ENCODE measurements around the gene NEK6.

Gene NEK6

DNA sequence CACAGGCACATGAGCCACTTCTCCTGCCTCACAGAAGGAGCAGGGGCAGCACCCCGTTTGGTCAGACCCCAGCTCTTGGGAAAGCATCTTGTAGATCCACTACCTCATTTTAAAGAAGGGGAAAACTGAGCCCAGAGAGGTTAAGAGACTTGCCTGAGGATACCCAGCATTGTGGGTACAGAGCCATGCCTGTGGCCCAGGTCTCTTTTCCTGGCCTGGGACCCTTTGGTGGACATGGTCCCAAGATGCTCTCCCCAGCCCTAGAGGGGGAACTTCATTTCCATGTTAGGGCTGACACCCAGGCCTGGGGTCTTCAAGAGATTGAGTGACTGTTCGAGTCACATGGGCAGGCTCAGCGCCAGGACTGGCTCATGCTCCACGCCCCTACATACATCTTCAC is 64.2 kb downstream of the NEK6 start:
- DNase-seq (ENCODE audit: low spot score) = no peak

DNA sequence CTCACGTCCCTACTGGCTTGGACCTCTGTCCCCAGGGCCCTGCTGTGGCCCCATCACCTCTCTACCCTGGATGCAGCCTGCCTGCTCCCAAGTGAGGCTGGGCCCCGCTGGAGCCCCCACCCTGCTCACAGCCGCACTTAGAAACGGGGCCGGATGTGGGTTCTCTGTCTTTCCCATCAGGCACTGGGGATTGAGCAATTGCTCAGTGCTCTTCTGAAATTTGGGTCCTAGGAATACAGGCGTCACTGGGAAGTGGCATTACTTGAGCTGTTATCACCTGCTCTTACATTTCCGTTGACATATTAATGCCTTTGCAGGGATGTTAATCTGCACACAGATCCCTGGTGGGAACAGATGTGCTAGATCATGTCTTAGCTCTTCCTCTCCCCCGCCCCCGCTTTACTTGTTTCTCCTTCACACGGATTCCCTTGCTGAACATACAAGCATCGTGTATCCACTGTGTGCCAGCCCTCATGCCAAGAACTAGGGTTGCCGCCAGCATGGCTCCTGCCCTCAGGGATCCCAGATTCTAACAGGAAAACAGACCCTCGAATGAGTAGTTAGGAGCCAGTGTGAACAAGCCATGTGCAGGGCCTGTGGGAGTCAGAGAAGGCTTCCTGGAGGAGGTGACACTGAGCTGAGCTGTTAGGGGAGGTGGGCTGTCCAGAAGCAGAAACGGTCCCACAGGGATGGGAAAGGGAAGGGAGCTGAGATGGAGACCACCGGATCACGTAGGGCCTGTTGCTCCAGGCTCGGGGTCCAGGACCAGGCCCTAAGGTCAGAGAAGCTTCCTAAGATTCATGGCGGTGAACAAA is 65.1 kb downstream of the NEK6 start:
- no peak for DNase-seq (ENCODE audit: low spot score)

DNA sequence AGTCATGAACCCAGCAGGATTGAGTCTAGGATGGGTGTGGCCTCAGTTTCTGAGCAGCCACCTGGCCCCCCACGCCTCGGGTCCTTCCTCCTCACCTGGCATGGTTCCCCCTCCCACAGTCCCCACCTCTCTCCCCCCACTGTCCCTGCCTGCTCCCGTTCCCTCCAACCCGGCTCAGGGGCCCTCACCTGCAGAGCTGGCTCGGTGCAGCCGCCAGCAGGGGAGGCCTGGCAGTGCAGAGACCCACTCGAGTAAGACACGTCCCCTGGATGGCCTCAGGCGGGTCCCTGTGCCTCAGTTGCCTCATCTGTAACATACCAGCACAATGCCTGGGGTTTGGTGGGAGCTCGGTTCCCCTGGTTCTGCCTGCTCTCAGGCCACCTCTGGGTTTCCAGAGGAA is 66.2 kb downstream of the NEK6 start:
- DNase-seq (ENCODE audit: low spot score) = no peak

DNA sequence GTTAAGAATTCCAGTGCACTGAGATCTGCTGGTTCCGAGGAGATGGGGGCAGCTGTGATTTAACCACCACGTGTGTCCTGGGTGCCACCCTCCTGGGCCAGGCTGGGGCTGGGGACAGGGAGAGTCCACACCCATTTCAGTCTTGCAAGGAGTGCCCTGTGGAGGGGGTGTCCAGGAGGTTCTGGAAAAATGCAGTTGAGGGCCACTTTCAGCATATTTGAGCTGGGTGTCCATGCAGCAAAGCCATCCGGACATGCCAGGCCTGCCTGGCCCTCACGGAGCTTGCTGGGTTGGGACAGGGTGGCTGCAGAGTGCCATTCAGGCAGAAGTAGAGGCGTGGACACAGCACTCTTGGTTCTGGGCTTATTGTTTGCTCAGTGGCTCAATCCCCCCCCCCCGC is 68.1 kb downstream of the NEK6 start:
- DNase-seq (ENCODE audit: low spot score) = no peak

DNA sequence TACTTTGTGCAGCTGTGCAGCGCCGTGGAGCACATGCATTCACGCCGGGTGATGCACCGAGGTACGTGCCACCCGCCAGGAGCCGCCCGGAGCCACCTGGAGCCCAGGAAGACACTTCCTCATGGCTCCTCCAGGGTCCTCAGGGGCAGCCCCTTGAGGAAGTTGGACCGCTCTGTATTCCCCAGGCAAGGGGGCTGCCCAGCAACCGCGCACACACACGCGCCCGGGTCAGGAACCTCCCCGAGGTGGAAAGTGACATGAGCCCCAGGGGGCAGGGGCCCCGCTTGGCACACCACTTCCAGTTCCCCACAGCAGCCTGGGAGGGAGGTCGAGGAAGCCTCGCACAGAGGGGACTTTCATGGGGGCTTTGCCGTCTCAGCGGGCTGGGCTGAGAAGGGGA is 68.6 kb downstream of the NEK6 start:
- DNase-seq (ENCODE audit: low spot score) = no peak

DNA sequence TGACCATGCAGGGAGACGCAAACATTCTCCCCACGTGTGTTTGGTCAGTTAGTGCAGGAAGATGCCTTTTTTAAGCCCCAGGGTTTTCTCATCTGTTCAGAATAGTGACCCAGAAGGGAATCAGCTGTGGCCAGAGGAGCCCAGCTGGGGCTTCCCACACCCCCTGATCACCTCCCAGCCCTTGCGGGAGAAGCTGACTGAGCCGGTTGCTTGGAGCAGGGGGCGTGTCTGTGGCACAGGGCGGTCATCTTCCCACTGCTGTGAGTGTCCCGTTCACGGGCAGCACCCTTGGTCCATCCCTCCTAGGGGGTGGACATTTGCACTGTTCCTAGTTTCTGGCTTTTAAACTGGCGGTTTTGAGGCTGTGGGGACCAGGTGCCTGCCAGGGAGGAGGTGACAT is 69.7 kb downstream of the NEK6 start:
- DNase-seq (ENCODE audit: low spot score) = no peak

DNA sequence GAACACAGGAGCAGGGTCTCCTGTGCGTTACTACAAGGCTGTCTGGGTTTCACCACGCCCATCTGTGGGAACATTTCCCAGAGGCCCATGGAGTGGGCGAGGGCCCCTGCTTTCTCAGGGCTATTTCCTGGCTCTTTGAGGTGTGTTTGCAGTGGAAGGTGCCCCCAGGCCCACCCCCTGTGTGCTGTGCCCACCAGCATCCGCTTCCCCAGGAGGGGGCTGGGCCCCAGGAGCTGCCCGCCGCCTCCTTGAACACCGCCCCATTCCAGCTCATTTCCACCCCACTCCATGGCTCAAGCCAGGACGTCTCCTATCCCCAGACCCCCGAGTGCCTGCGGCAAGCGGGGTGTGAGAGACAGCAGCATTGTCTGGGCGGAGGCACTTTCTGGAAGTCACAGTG is 70.5 kb downstream of the NEK6 start:
- DNase-seq (ENCODE audit: low spot score) = no peak

DNA sequence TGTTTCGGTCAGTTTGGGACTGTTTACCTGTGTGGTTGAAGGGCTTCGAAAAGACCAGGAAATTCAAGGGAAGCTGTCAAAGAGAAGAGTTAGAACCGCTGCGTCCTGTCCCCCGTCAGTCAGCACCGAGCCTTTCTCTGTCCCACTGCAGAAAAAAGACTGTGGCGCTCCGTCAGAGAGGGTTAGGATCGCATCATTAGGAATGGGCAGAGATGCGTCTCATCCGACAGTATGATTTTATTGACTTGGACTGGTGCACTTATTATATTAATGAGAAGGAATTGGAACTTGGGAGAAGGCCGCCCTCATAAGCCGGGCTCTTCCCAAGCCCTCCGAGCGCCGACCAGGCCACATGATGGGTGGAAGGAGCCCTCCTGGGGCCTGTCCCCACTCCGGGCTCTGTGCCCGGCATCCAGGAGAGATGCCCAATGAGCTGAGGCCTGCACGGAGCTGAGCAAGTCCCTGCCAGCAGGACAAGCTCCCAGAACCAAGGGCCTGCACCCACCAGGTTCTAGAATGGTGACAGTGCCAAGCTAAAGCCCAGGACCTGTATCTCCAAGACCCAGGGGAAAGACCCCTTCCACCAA is 71.5 kb downstream of the NEK6 start:
- DNase-seq (ENCODE audit: low spot score) = no peak

DNA sequence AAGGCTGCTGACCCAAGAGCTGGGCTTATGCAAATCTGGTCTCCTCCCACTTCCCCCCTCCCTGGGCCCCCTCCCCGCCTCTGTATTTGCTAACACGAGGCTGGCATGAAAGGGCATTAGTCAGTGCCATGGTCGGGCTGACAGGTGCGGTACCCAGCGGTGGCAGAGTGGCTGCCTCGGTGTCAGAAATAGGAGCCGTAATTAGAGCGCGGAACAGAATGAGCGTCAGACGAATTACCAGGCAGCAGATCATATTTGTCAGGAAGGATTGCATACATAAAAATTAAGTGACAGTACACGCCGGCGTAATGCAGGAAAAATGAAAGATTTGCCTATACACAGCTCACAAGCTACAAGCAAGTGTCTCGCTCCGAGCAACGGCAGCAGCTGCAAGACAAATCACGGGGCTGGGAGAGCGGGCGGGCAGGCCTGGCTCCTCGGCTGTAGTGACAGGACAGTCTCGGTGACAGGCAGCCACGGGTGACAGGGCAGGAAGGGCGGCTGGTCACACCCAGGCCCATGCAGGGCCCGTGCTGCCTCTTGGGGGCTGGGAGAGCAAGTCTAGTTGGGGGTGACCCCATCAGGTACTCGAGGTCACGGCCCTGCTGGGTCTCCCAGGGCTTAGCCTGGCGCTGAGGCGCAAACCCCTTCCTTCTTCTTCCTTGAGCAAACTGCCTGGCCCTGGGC is 72.4 kb downstream of the NEK6 start:
- no peak for DNase-seq (ENCODE audit: low spot score)

DNA sequence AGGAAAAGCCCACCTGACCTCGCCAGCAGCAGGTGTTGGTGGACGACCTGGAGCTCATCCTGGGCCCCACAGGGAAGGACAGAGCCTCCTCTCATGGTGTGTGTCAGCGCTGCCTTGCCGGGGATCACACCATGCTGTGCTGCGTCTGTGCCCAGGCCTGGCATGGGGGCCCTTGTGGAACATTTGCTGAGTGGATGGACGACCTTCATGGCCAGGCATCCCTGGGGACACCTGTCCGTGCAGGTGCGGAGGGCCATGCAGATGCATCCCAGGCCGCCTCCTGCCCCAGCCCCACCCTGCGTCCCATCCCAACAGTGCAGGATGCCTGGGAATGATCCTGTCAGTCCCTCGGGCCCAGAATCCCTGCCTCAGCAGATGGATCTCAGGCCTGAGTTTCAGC is 73.8 kb downstream of the NEK6 start:
- no peak for DNase-seq (ENCODE audit: low spot score)

DNA sequence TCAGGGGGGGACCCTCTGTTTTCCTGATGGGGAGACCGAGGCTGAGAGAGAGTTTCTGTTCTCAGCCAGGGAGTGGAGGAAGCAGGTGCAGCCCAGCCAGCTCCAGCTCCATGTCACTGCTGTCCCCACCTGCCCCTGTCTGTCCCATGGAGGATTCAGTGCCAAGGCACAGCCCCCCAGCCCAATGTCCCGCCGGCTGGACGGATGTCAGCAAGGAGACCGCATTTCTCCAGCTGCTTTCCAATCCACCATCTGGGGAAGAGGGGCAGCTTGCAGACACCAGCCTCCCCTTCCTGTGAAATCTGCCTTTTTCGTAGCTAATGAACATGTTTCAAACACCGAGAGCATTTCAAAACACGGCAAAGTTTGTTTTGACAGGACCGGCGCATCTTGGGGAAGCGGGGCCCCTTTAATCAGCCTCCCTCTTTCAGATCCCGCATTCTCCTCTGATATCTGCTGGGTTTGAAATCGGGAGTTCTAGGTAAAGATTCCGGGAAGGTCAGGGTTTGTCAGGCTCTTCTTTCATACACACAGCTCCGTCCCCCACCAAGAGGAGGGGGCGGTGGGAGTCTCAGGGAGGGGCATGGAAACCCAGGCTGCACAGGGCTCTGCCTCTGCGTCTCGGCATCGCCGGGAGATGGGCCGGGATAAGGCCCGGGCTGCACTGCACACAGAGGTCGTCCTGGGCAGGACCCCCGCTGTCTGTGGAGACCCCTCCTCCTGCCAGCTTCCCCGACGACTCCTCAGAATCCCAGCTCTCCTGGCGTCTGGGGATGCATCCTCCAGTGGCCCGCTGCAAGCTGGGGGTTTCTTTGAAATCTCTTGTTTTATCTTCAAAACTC is 74.8 kb downstream of the NEK6 start:
- no peak for DNase-seq (ENCODE audit: low spot score)

DNA sequence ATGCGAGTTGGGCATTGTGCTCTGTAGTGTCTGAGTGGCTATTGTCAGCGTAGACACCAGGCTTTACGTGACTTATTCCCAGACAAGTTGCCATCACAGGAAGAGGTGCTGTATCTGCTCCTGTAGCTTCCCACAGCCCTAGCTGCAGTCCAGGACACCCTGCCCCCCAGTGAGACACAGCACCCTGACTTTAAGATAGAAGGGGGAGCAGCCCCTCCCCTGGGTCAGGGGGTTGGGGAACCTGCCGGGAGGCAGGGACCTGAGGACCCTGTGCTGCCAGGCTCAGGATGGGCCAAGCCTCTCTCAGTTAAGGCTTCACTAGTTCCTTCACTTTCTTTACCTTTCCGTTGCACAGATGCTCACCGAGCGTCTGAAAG is 75.4 kb downstream of the NEK6 start:
- no peak for DNase-seq (ENCODE audit: low spot score)

DNA sequence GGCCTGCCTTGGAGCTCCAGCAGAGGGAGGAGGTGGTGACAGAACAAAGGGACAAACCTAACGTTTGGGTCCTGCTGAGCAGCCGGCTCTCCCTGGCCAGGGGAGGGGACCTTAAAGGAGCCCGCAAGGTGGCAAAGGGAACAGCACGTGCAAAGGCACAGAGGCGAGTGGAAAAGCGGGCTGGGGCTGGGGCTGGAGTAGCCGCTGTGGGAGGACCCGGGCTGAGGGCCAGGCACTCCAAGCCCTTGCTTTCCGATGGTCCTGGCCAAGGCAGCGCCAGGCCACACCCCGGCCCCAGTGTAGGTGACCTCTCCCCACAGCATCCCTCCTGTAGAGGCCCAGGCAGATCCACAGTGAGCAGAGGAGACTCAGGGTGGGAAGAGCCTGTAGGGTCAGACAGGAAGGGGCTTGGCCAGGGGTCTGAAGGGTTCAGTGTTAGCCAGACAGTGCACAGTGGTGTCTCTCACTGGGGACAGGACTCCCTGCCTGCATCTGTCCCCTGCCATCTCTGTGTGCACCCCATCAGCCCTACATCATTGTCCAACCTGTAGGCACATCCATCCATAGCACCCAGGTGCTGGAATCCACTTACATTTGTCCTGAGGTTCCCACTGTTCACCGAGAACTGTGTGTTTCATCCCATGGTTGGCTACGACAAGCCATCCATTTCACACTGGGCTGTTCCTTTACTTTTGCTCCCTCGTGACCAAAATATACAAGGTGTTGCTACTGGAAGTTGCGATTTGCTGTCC is 77.0 kb downstream of the NEK6 start:
- DNase-seq (ENCODE audit: low spot score) = no peak

DNA sequence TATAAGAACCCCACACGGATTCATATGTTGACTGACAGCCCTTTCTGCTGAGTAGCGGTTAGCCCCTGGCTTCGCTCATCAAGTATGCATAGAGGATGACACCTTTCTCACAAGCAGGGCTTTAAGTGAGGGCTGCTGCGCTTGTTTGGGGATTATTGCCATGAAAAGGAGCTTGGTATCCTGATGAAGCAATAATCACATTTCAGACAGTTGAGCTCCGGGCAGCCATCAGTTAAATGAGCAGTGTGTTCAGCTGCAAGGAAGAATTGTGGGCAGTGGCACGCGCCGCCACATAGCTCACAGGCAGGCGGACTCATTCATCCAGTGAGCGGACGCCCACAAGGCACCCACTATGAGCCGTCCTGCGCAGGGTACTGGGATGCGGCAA is 77.6 kb downstream of the NEK6 start:
- no peak for DNase-seq (ENCODE audit: low spot score)

DNA sequence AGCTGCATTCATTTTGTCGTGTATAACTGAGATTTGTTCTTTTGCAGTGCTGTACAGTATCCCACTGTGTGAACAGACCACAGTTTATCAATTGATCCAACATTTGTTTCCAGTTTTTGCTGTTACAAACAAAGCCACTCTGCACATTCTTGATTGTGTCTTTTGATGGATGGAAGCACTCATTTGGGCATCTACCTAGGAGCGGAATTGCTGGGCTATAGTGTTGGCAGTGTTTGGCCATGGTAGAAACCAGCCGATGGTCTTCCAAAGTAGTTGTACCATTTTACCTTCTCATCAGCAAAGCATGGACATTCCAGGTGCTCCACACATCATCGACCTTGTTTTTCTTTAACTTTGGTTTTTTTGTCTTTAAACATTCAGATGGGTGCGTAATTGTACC is 79.8 kb downstream of the NEK6 start:
- no peak for DNase-seq (ENCODE audit: low spot score)

DNA sequence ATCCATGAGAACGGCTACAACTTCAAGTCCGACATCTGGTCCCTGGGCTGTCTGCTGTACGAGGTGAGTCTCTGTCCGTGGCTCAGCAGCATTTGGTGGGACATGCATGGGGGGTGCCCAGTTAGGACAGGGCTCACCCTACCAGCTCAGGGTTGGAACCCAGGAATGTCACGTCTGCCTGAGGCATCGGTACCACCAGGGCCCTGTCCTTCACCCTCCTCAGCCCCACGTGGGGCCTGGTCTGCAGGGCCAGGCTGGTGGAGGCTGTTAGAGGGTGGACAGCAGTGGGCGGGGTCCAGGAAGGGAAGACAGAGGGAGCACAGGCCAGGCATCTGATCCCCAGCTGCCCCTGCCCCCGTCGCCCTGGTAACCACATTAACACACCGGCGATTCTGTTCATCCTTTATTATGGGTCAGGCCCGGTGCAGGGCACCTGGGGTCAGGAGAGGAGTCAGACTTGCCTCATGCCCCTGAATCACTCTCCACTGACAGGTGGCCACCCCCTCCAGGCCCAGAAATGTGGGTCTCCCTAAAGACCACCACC is 81.9 kb downstream of the NEK6 start:
- no peak for DNase-seq (ENCODE audit: low spot score)

DNA sequence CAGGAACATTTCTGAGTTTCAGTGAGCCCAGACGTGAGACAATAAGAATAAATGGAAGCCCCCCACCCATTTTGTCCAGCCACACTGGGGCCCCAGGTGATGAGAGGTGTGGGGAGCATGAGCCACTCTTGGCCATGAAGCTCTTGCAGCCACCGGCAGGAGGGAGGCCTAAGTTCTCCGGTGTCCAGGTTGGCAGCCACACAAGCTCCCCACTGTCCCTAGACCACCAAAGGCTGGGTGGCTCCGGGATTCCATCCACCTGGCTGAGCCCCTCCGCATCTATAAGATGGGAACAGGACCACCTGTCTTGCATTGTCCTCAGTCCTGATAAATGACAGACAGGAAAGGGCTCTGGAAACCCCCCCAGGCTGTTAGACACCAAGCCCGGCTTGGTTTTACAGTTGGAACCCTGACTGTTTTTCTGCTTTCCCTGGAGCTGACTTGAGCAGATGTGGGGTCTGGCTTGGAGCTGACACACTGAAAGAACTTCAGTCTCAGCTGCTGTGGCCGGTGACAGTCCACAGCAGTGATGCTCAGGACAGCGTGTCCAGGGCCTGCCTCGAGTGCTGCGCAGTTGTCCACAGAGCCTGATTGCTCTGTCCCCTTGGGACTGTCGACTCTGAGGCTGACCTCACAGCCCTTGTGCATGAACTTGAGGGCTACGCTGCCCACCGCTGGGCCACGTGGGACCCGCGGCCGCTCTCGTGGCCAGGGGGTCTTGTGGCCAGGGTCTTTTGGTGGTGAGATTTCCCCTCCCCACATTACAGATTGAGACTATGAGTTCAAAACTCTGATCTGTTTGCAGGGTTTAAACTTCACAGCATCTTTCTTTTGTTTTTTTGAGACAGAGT is 82.7 kb downstream of the NEK6 start:
- DNase-seq (ENCODE audit: low spot score) = no peak

DNA sequence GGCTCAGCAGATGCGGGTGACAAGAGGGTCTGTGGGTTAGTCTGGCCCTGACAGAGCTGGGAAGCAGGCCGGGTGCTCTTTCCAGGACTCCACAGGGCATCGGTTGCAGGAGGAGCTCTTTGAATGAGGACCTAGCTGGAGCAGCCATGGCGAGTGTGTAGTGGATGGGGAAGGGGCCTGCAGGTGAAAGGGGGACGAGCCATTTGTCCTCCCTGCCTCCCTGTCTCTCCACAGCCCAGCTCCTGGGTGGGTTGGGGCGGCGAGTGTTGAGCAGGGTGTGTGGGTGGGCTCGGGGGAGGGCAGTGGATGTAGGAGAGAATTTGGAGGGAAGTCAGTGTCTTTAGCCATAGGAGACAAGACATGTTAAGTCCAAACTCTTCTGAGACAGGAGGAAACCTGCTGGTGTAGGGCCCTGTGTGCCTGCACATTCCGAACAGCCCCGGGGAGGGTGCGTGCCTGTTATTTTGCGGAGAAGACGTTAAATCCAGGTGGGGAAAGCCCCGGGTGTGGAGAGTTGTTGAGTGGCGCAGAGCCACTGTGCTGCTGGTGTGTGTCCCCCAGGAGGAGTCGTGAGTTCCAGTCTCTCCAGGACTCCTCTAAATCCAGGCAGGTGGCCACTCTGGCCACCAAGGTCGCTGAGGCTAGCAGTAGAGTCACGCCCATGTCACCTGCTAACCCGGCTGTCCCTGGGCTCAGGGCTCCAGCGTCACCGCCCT is 83.9 kb downstream of the NEK6 start:
- no peak for DNase-seq (ENCODE audit: low spot score)

DNA sequence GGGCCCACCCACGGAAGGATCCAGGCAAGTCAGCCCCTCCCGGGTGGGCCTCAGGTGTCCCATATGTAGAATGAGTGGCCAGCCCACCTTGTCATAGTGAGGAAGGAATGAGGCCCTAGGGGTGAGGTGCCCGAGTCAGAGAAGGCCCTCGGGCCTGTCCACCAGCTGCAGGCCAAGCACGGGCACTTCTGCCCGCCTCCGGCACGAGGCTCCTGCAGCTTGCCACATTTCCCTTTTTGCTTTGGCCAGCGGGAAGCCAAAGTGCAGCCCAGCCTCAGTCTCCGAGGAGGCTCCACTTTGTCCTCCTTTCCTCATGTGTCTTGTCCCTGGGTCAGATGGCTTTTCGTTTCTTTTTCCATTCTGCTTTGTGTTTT is 84.6 kb downstream of the NEK6 start:
- no peak for DNase-seq (ENCODE audit: low spot score)
